ENCODE data around the gene CYSRT1. TPM values are rescaled to one million over a fixed set of nuclear protein-coding genes. Genes with fewer than 3 reads are reported as not detected.

Gene CYSRT1
- total RNA-seq, 1 experiment from 2014 or later: 1.0 TPM

GRCh38 chr9:137195525-137196220 lies 29.3 kb upstream of the CYSRT1 start:
- H2BK120ac ChIP-seq (ENCODE audit: low read depth, low read length, poor library complexity, severe bottlenecking): no peak overlapping the region
- no peak overlapping the region for H3K4me2 ChIP-seq (ENCODE audit: insufficient read depth, insufficient read length, low read length)
- H2AK5ac ChIP-seq (ENCODE audit: insufficient read length, low read length): no peak overlapping the region
- peak overlapping the region in 1 of 2 experiments; percentile 28; a peak in 1 of 5 replicates for H3K4me3 Mint-ChIP-seq
- no peak overlapping the region for H2AFZ ChIP-seq (ENCODE audit: low read length)
- no peak for TF ChIP-seq CTCF (conservative IDR thresholded peaks at IDR 0.05)
- no peak overlapping the region for H4K91ac ChIP-seq (ENCODE audit: insufficient read length, low read depth, low read length)
- no peaks in the 10 kb centered on the region for H3K4me1 ChIP-seq (ENCODE audit: insufficient read depth, low read length)
- no peak overlapping the region for H2BK12ac ChIP-seq (ENCODE audit: insufficient read length, low read depth, low read length)
- no peak overlapping the region for H4K8ac ChIP-seq (replicated peaks; ENCODE audit: insufficient read length, low read depth, low read length)
- no peak overlapping the region for H2BK20ac ChIP-seq (ENCODE audit: low read depth, low read length, poor library complexity, severe bottlenecking)
- no peak overlapping the region for H3K9ac ChIP-seq (ENCODE audit: extremely low read depth, insufficient read length, low read length)
- no peak overlapping the region for H3K23ac ChIP-seq (ENCODE audit: insufficient read length, low read depth, low read length)
- no peak for DNase-seq
- H3K14ac ChIP-seq (ENCODE audit: insufficient read depth, low read length): no peak overlapping the region
- peaks cover 5 to 16% of the 10 kb centered on the region in 2 experiments; a peak in 3 of 4 replicates for H3K4me1 Mint-ChIP-seq
- no peaks in the 10 kb centered on the region for H4K20me1 ChIP-seq (ENCODE audit: control insufficient read depth, insufficient read depth, insufficient read length)
- WGBS (ENCODE audit: extremely low coverage, insufficient read length, low lambda C conversion rate): no CpG with 5 or more reads among the region's 21 CpGs
- H2BK15ac ChIP-seq (ENCODE audit: low read depth, low read length): no peak overlapping the region
- H3K9me3 Mint-ChIP-seq: no peaks in the 10 kb centered on the region
- no peaks in the 10 kb centered on the region for H3K79me2 ChIP-seq (ENCODE audit: insufficient read depth, low read length)
- H4K5ac ChIP-seq (ENCODE audit: insufficient read length, low read depth, low read length): no peak overlapping the region
- H3K23me2 ChIP-seq (ENCODE audit: insufficient read length, low read depth, low read length, poor library complexity, severe bottlenecking): no peaks in the 10 kb centered on the region
- H3K4ac ChIP-seq (ENCODE audit: low read depth, low read length): no peak overlapping the region
- no peak overlapping the region for H3K18ac ChIP-seq (ENCODE audit: insufficient read length, low read depth, low read length)
- no peak overlapping the region for H3T11ph ChIP-seq (ENCODE audit: low read length)
- no peak overlapping the region for H3K56ac ChIP-seq (ENCODE audit: insufficient read length, low read depth, low read length)
- no peaks in the 10 kb centered on the region for H3K27me3 ChIP-seq (ENCODE audit: insufficient read depth, low read length)
- no peak overlapping the region for H2BK5ac ChIP-seq (ENCODE audit: insufficient read length, low read length)
- peaks cover 2% of the 10 kb centered on the region; the same call in 1 of the 2 replicates for H3K27me3 Mint-ChIP-seq (ENCODE audit: low read depth)
- H3K79me1 ChIP-seq (ENCODE audit: insufficient read depth, low read depth, low read length, poor library complexity, severe bottlenecking): peaks cover 3% of the 10 kb centered on the region
- no peaks in the 10 kb centered on the region for H3K9me3 ChIP-seq (ENCODE audit: control insufficient read depth, low read depth, low read length)
- H3K36me3 Mint-ChIP-seq (ENCODE audit: insufficient read depth in 1 of 3, low read depth in 3 of 3): peaks cover 2 to 11% (median 6%) of the 10 kb centered on the region in 3 experiments; a peak in 5 of 7 replicates
- 0 out of 7 replicates have a peak overlapping the region, but pooled peaks of 1 of the 3 experiments have one; percentile 18 for H3K27ac Mint-ChIP-seq
- H3K27ac ChIP-seq (ENCODE audit: insufficient read length, low read depth, low read length): no peak overlapping the region

Data from H9 (cell line).